Breast epithelium (tissue), 3 donors: ENCODE results near the gene CMSS1.

ENCODE experiments used
- CTCF ChIP-seq, 3 donors: fragments of 450-650 bp; IDR thresholded peaks; one replicate each; pipeline ENCODE4 v1.5.1; 2016 to 2017; ENCODE audit warnings: antibody characterized with exemption in 3 of 3, mild to moderate bottlenecking in 3 of 3, moderate library complexity in 3 of 3
- POLR2A ChIP-seq: fragments of 450-650 bp; IDR thresholded peaks from one replicate; pipeline ENCODE4 v1.6.1; 2016; ENCODE audit warnings: antibody characterized with exemption, mild to moderate bottlenecking, moderate library complexity
- POLR2AphosphoS5 ChIP-seq, 3 donors: sonication (generic); formaldehyde crosslinking; IDR thresholded peaks; one replicate each; pipeline ENCODE4 v1.6.1; 2017; ENCODE audit warnings: antibody characterized with exemption in 3 of 3

GRCh38 chr3:99839613-99840012 is 22.0 kb downstream of the CMSS1 start:
- no peak for TF ChIP-seq CTCF (IDR thresholded peaks at IDR 0.05)
- TF ChIP-seq POLR2A, result no peak
- TF ChIP-seq POLR2AphosphoS5 (IDR thresholded peaks at IDR 0.05), result no peak
